GM18502 (cell line): ENCODE measurements around the gene RERE.

Source experiments
- ATAC-seq: cut with Tn5 transposase; IDR thresholded peaks from one replicate; pipeline ENCODE4 v1.9.1; 2021; ENCODE audit warnings: mild to moderate bottlenecking; ENCODE audit not compliant: unreplicated experiment, poor library complexity

Gene RERE

GRCh38 chr1:8562881-8563865 lies 254.3 kb downstream of the RERE start:
- no peak for ATAC-seq

- no peak for ATAC-seq
Measured at GRCh38 chr1:8562222-8562621, 255.2 kb downstream of the RERE start.

GRCh38 chr1:8560611-8561544 lies 256.6 kb downstream of the RERE start:
- peak; percentile 45 for ATAC-seq

DNA sequence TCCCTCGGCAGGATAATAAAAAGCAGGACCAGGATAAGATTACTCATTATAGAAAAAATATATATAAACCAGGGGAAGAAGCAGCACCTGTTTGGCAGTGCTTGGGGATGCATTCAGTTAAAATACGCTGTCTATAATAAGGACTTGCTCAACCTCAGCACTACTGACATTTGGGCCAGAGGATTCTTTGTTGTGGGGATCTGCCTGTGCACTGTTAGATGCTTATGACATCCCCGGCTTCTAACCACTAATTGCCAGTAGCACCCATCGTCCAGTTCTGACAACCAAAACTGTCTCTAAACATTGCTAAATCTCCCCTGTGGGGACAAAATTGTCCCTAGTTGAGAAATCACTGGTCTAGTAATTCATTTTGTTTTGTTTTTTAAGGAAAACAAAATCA lies 257.4 kb downstream of the RERE start:
- ATAC-seq, result no peak

- no peak for ATAC-seq
Measured at GRCh38 chr1:8555582-8555981, 261.9 kb downstream of the RERE start.

DNA sequence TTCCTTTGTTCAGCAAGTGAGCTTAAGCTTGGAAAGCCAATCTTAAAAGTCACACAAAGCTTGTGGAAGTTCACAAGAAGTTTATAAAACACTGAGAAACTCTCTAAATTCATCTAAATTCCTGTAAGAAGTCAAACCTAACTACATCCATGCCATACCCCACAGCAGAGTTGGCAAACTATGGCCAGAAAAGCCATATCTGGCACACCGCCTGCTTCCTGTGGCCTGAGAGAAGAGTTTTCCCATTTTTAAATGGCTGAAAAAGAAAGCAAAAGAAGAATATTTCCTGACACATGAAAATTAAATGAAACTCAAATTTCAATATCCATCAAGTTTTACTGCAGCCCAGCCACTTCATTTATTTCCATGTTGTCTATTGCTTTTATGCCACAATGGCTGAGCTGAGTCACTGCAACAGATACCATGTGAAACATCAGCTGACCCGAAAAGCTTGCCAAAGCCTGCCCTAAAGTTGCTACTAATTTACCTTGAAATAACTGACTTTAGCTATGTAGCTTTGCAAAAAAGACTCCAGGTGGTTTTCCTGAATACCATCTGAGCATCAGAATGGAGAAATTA lies 262.4 kb downstream of the RERE start:
- ATAC-seq, result no peak

DNA sequence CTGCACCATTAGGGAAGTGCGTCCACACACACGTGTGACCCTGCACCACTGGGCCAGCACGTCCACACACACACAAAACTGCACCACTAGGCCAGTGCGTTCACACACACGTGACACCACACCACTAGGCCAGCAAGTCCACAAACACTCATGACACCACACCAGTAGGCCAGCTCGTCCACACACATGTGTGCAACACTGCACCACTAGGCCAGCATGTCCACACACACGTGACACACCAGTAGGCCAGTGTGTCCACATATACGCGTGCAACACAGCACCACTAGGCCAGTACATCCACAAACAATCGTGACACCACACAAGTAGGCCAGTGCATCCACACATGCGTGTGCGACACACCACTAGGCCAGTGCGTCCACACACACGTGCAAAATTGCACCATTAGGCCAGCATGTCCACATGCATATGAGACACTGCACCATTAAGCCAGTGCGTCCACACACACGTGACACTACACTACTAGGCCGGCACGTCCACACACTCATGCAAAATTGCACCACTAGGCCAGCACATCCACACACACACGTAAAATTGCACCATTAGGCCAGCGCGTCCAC lies 264.5 kb downstream of the RERE start:
- no peak for ATAC-seq

DNA sequence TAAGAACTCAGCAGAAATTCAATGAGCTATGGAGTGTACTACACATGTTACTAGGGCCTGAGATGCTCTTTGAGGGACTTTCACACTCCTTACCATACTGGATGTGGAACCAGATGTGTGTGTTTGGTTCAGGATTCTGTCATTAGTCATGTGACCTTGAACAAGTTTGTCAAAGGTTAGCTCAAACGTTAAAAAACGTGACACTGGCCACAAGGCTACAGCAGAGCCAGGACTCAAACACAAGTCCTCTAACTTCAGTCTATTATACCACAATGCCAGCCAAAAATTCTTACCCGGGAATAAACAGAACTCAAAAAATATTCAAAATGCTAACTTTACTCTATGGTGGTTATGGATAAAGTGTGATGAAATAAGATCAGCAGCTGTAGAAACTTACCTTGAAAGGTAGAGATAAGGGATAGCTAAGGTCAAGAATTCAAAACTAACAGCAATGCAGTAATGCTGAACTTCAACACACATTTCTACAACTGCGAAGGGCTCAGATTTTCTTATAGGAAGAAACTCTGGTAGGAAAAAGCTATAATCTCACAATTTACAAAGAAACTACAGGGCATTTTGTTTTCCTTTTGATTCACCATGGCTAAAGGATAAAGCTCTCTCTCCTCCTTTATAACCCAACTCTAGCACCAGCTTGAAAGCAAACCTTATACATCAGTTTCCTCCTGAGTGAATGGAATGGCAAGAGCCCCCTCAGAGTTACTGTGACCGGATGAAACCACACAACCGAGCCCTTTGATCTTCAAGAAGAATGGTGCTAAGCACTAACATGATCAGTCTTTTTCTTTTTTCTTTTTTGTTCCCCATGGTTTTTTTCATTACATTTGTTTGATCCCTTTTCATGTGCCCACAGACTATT lies 265.6 kb downstream of the RERE start:
- ATAC-seq, result no peak

DNA sequence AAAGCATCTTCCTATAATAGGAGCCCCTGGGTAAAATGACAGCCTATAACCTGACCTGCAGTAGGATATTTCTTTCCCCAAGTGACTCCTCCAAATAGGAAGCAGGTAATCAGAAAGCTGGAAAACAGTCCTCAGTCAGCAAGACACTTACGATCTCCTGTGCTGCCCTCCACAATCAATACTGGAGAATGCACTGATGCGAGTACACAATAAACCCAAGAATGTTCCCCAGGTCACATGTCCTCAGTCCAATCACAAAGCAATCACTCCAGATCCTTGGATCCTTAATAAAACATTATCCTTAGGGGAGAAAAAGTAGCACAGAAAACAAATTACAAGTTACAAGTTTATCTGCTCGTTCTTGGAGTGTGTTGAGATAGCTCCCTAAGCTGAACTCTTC lies 266.4 kb downstream of the RERE start:
- no peak for ATAC-seq

GRCh38 chr1:8547791-8548190 lies 269.6 kb downstream of the RERE start:
- ATAC-seq, result no peak

- ATAC-seq, result no peak
Measured at GRCh38 chr1:8545078-8545477, 272.4 kb downstream of the RERE start.

DNA sequence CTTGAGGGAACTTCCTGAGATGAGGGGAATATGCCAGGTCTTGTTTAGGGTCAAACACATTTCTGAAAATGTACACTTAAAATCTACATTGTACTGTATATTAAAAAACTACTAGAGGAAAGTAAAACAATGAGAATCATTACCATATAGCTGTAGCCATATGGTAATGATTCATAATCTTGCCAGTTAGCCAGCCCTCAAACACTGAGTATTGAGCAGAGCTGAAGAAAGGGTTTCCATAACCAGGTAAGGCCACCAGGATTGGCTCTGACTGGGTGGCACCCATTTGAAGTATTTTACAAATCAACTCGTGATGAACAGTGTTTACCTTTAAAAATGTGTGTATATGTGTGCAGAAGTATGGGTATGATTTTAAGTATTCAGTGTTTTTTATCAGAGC lies 272.8 kb downstream of the RERE start:
- ATAC-seq, result no peak

- no peak for ATAC-seq
Measured at GRCh38 chr1:8543965-8544364, 273.5 kb downstream of the RERE start.

- no peak for ATAC-seq
Measured at GRCh38 chr1:8541961-8542521, 275.4 kb downstream of the RERE start.

- no peak for ATAC-seq
Measured at GRCh38 chr1:8540971-8541370, 276.5 kb downstream of the RERE start.

GRCh38 chr1:8540261-8540941 lies 277.0 kb downstream of the RERE start:
- no peak for ATAC-seq

- ATAC-seq, result no peak
Measured at GRCh38 chr1:8539683-8540082, 277.8 kb downstream of the RERE start.

- ATAC-seq, result no peak
Measured at GRCh38 chr1:8538502-8538901, 278.9 kb downstream of the RERE start.

DNA sequence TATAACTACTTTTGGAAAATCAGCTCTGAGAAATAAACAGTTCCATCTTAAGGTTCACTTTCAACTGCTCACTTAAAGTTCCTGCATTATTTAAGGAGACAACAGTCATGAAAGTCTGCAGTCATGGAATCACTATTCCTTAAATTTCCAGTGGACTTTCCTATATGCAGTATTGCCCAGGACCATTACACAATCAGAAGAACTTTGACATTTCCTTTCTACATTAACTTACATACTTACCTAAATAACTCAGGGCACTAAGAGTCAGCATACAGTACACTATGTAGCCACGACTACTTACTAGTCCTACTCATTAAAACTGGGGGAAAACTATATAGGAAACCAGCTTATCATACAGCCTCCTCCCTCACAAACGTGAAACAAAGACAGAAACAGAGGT lies 279.4 kb downstream of the RERE start:
- no peak for ATAC-seq
